GM21381 (cell line): ENCODE measurements around the gene DOK7.

Experiments
- ATAC-seq: cut with Tn5 transposase; IDR thresholded peaks from one replicate; pipeline ENCODE4 v1.9.1; 2021; ENCODE audit warnings: mild to moderate bottlenecking, moderate library complexity; ENCODE audit not compliant: unreplicated experiment

The DOK7 gene

GRCh38 chr4:3472411-3473141, 9.5 kb downstream of the DOK7 start:
- no peak for ATAC-seq

- ATAC-seq: no peak
Observed at GRCh38 chr4:3473181-3473950, 10.3 kb downstream of the DOK7 start.

GRCh38 chr4:3473996-3474765, 11.1 kb downstream of the DOK7 start:
- ATAC-seq: no peak

GRCh38 chr4:3475041-3475712, 12.1 kb downstream of the DOK7 start:
- no peak for ATAC-seq

GRCh38 chr4:3475713-3476260, 12.7 kb downstream of the DOK7 start:
- ATAC-seq: no peak

- ATAC-seq: no peak
Observed at GRCh38 chr4:3476341-3476747, 13.2 kb downstream of the DOK7 start.

GRCh38 chr4:3476936-3477749, 14.0 kb downstream of the DOK7 start:
- ATAC-seq: no peak

- ATAC-seq: no peak
Observed at GRCh38 chr4:3477750-3478430, 14.8 kb downstream of the DOK7 start.

- ATAC-seq: no peak
Observed at GRCh38 chr4:3478446-3479357, 15.6 kb downstream of the DOK7 start.

GRCh38 chr4:3479358-3480101, 16.4 kb downstream of the DOK7 start:
- ATAC-seq: no peak

GRCh38 chr4:3480528-3481112, 17.5 kb downstream of the DOK7 start:
- ATAC-seq: peak; percentile 46

GRCh38 chr4:3481113-3481531, 18.0 kb downstream of the DOK7 start:
- no peak for ATAC-seq

GRCh38 chr4:3481783-3482393, 18.8 kb downstream of the DOK7 start:
- no peak for ATAC-seq

GRCh38 chr4:3482707-3483106, 19.6 kb downstream of the DOK7 start:
- no peak for ATAC-seq

GRCh38 chr4:3483471-3483921, 20.4 kb downstream of the DOK7 start:
- no peak for ATAC-seq

- no peak for ATAC-seq
Observed at GRCh38 chr4:3484057-3484973, 21.2 kb downstream of the DOK7 start.
